Measurements from ENCODE around the gene SIRPA. TPM values are rescaled to one million over a fixed set of nuclear protein-coding genes. Genes with fewer than 3 reads are reported as not detected.
A peak's percentile ranks its signal among the peaks of the same experiment; 100 is the strongest.

SIRPA gene
- total and polyA plus RNA-seq, 2 of the 8 experiments (the other 6 are each of a cell fraction or from before 2014, with no cell fraction given) = 3.9 to 4.3 TPM

DNA sequence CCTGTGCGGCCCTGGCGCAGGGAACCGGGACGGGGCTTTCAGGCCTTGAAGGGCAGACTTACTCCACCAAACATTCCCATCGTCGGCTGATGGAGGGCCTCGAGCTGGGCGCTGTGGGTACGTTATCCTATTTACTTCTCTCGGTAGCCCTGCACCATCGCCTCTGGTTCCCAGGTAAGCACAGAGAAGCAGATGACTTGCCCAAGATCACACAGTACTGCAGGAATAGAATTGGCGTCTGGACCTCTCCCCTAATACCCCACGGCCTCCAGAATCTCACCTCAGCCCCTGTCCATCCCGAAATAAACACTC lies 52.3 kb downstream of the SIRPA start:
- CTCF ChIA-PET (ENCODE audit: partially characterized antibody) = interaction anchor here (0.7 to 9.9 kb wide), 7 partner anchors 16 to 76 kb away, joined by 3 to 51 read pairs (median 4); no protein-coding TSS in a partner anchor
- H3K4me3 ChIP-seq (ENCODE audit: extremely low read depth in 1 of 4, insufficient read depth in 2 of 4, low read depth in 3 of 4, low read length in 4 of 4) = peak overlapping the region in 3 of 4 experiments; percentile 42 to 59 (median 43); a peak in 4 of 8 replicates
- no peak overlapping the region for H3K56ac ChIP-seq (replicated peaks; ENCODE audit: insufficient read length, low read depth, low read length)
- POLR2A ChIA-PET (ENCODE audit: partially characterized antibody) = interaction anchor here (0.6 to 1.8 kb wide), 11 partner anchors 8 to 155 kb away, joined by 3 to 7 read pairs (median 5); no protein-coding TSS in a partner anchor
- H3K4me2 ChIP-seq (ENCODE audit: insufficient read depth in 1 of 2, low read depth in 2 of 2, low read length in 2 of 2) = peak overlapping the region; percentile 93 to 94
- H2AFZ ChIP-seq (ENCODE audit: low read length) = no peak overlapping the region
- H3K23ac ChIP-seq (ENCODE audit: insufficient read length) = no peak overlapping the region
- H3K9me3 ChIP-seq (ENCODE audit: insufficient read depth in 2 of 2, low read depth in 1 of 2, low read length in 1 of 2) = no peaks in the 10 kb centered on the region
- peaks cover 4 to 29% (median 13%) of the 10 kb centered on the region in 4 experiments; a peak in 6 of 7 replicates for H3K4me1 ChIP-seq (replicated peaks in 1 of 4; ENCODE audit: control insufficient read depth in 3 of 4, insufficient read depth in 4 of 4, low read length in 3 of 4)
- H2BK15ac ChIP-seq (ENCODE audit: low read length) = no peak overlapping the region
- H2BK5ac ChIP-seq (ENCODE audit: low read depth, low read length) = peak overlapping the region; percentile 67; the same call in 1 of the 2 replicates
- H2BK120ac ChIP-seq (replicated peaks; ENCODE audit: low read depth, low read length) = peak overlapping the region; percentile 76
- no peak overlapping the region for H2AK5ac ChIP-seq (ENCODE audit: low read depth, low read length)
- no peaks in the 10 kb centered on the region for H4K20me1 ChIP-seq (replicated peaks in 1 of 2; ENCODE audit: control insufficient read depth in 1 of 2, insufficient read depth in 2 of 2, low read length in 2 of 2)
- H3K4ac ChIP-seq (replicated peaks; ENCODE audit: insufficient read length, low read depth, low read length) = no peak overlapping the region
- H3K18ac ChIP-seq (ENCODE audit: extremely low read depth, low read length) = peak overlapping the region; percentile 71; the same call in 1 of the 2 replicates
- FAIRE-seq (no peak), DNase-seq (ENCODE audit: low read depth in 1 of 2, low spot score in 2 of 2) (no peak)
- H3K14ac ChIP-seq (ENCODE audit: insufficient read length) = no peak overlapping the region
- TF ChIP-seq PHF8 (conservative IDR thresholded peaks at IDR 0.05; ENCODE audit: low read depth, low read length) = no peak
- no peak for TF ChIP-seq YY1 (IDR thresholded peaks at IDR 0.05; ENCODE audit: low read depth, low read length)
- TF ChIP-seq HDAC2 (IDR thresholded peaks at IDR 0.05; ENCODE audit: borderline replicate concordance in 1 of 2, low read depth in 2 of 2, low read length in 2 of 2) = peak in 1 of 2 experiments; percentile 37; a peak in 1 of 4 replicates
- no peak for TF ChIP-seq EP300 (IDR thresholded peaks at IDR 0.05; ENCODE audit: borderline replicate concordance in 1 of 2, low read depth in 2 of 2, low read length in 2 of 2)
- TF ChIP-seq EZH2 (IDR thresholded peaks at IDR 0.05; ENCODE audit: low read depth, low read length, severe bottlenecking) = peak; percentile 40
- TF ChIP-seq BCL11A (IDR thresholded peaks at IDR 0.05; ENCODE audit: low read depth in 2 of 2, low read length in 2 of 2) = no peak
- H3K23me2 ChIP-seq (ENCODE audit: low read depth, low read length) = peaks cover 4% of the 10 kb centered on the region; the same call in 1 of the 2 replicates
- peaks cover 0 to 31% (median 17%) of the 10 kb centered on the region in 4 experiments; a peak in 6 of 7 replicates for H3K27me3 ChIP-seq (replicated peaks in 1 of 4; ENCODE audit: control insufficient read depth in 3 of 4, extremely low read depth in 1 of 4, insufficient read depth in 3 of 4, low read length in 3 of 4)
- H2BK12ac ChIP-seq (ENCODE audit: low read depth, low read length) = peak overlapping the region; percentile 78; the same call in 1 of the 2 replicates
- no peaks in the 10 kb centered on the region for H3K36me3 ChIP-seq (ENCODE audit: control insufficient read depth in 2 of 4, insufficient read depth in 4 of 4, low read length in 3 of 4)
- 20% methylated on average over 14 of the region's 14 CpGs; no CpG with 5 or more reads in 1 of the 2 experiments for WGBS, 2 experiments (ENCODE audit: extremely low coverage in 1 of 2, insufficient coverage in 1 of 2, insufficient read length in 1 of 2, insufficient replicate concordance in 2 of 2, low coverage in 1 of 2, low lambda C conversion rate in 2 of 2, missing lambda C conversion rate in 1 of 2)
- 0 out of 7 replicates have a peak overlapping the region, but pooled peaks of 1 of the 4 experiments have one; percentile 17 for H3K9ac ChIP-seq (replicated peaks in 1 of 4; ENCODE audit: extremely low read depth in 1 of 4, low read depth in 3 of 4, low read length in 3 of 4)
- no peak overlapping the region for H4K5ac ChIP-seq (ENCODE audit: insufficient read length, low read depth, low read length)
- H2BK20ac ChIP-seq (ENCODE audit: low read length) = peak overlapping the region; percentile 82; the same call in 1 of the 2 replicates
- H3K79me1 ChIP-seq (ENCODE audit: low read depth, low read length) = no peaks in the 10 kb centered on the region
- no peak overlapping the region; the same call in 1 of the 2 replicates for H4K8ac ChIP-seq (ENCODE audit: extremely low read depth, insufficient read depth, low read length)
- no peak overlapping the region for H3K27ac ChIP-seq (ENCODE audit: low read depth, low read length)
- peak overlapping the region; percentile 61 for H4K91ac ChIP-seq (replicated peaks; ENCODE audit: insufficient read length, low read length)
- no peaks in the 10 kb centered on the region for H3K79me2 ChIP-seq (ENCODE audit: control insufficient read depth in 1 of 2, insufficient read depth in 2 of 2, low read length in 2 of 2)
